Fibroblast of mammary gland (primary cell): Measurements from ENCODE around the gene CTSE.

Source experiments
- DNase-seq: peaks from one replicate; pipeline ENCODE4 v3.0.0-alpha.2; 2010; ENCODE audit warnings: low read depth
- H3K4me3 ChIP-seq: 2 replicates; pipeline ENCODE4 v1.5.1; 2011; ENCODE audit warnings: low read depth, mild to moderate bottlenecking, low read length, moderate library complexity; ENCODE audit not compliant: control insufficient read depth
- TF ChIP-seq, protein P1 (sequence below): conservative IDR thresholded peaks from 2 replicates; pipeline ENCODE4 v1.5.1; 2011; ENCODE audit warnings: low read depth, low read length, inconsistent platforms; ENCODE audit not compliant: control insufficient read depth, insufficient read depth

Gene CTSE

DNA sequence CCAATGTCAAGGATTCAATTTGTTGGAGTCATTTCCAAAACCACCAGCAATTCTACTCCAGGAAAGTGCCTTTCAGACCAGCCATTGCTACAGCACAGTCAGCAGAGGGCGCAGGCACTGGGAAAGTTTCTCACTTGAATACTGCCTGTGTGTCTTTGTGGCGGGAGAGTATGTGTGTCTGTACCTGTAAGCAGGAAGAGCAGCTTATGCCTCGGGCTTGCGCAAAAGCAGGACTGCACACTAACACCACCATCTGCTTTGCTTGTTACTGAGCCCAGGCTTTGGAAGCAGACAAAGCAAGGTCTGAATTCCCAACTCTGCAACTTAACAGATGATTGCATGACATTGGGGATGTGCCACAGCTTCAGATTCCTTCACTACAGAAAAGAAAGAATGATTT, 7.0 kb upstream of the CTSE start:
- TF ChIP-seq, protein P1, sequence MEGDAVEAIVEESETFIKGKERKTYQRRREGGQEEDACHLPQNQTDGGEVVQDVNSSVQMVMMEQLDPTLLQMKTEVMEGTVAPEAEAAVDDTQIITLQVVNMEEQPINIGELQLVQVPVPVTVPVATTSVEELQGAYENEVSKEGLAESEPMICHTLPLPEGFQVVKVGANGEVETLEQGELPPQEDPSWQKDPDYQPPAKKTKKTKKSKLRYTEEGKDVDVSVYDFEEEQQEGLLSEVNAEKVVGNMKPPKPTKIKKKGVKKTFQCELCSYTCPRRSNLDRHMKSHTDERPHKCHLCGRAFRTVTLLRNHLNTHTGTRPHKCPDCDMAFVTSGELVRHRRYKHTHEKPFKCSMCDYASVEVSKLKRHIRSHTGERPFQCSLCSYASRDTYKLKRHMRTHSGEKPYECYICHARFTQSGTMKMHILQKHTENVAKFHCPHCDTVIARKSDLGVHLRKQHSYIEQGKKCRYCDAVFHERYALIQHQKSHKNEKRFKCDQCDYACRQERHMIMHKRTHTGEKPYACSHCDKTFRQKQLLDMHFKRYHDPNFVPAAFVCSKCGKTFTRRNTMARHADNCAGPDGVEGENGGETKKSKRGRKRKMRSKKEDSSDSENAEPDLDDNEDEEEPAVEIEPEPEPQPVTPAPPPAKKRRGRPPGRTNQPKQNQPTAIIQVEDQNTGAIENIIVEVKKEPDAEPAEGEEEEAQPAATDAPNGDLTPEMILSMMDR = peak; percentile 97
- no peak overlapping the region for H3K4me3 ChIP-seq
- peak; percentile 66 for DNase-seq

DNA sequence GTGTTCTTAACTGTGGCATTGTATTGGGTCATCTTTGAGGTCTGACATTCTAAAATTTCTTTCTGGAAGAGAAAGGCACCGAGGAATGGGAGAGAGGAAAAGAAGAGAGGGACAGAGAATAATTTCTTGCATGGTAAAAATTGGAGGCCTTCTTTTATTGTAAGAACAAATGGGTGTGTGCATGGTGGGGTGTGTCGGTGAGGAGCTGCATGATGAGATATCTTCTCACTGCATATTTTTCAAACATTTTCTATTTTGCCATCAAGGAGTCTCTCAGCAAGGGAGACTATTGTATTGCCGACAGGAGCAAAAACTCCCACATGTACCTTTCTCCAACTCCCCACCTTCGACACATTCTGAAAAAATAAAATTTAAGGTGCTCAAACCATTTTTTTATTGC, 6.5 kb upstream of the CTSE start:
- H3K4me3 ChIP-seq = no peak overlapping the region
- TF ChIP-seq, protein P1 = no peak
- DNase-seq = no peak

DNA sequence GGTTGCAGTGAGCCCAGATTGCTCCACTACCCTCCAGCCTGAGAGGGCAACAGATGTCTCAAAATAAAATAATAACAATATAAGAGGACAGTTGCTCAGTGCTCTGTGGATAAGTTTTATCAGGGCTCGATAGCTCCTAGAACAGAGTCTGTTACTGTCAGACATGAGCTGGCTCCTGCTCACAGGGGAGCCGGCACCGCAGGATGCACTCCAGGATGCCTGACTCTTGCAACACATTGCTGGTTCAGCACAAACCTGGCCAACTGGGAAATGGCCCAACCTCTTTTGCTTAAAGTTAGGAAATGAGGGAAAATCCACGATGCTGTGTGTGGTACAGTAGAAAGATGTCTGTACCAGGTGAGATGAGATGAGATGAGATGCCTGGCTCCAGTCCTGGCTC, 5.8 kb upstream of the CTSE start:
- no peak overlapping the region for H3K4me3 ChIP-seq
- TF ChIP-seq, protein P1 = no peak
- peak; percentile 71 for DNase-seq

DNA sequence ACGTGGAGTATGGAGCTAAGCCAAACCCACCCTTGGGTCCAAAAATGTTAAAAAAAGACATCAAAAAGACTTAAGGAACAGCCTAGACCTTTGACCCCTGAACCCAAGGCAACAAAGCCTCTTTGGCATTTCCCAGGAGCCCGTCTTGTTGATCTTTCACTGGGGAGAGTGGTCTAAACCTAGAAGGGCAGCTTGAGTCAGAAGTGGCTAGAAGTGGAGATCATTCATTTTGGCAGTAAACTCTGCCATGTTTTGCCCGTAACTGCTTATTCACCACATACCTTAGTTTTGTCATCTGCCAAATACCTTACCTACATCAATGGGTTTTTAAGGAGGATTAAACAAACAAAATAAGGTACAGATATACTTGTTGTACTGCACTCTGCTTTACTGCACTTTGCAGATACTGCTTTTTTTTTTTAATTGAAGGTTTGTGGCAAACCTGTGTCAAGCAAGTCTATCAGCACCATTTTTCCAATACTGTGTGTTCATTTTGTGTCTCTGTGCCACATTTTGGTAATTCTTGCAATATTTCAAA, 1.7 kb upstream of the CTSE start:
- no peak overlapping the region for H3K4me3 ChIP-seq
- no peak for DNase-seq
- TF ChIP-seq, protein P1 = no peak

DNA sequence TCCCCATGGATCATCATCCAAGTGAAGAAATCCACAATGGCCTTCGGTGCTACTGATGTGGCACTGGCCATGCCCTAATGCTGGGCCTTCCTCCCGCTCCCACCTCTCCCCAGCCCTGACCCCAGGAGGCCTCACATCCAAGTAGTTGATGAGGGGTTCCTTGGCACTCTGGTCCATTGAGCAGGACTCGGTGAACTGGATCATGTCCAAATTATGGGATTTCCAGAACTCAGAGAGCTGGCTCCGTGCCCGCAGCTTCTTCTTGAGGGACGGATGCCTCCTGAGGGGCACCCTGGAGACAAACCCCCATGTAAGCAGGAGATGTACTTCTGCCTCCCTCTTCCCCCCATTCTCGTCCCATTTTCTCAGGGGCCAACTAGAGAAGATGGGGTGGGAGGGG, 929 bp downstream of the CTSE start:
- H3K4me3 ChIP-seq = no peak overlapping the region
- DNase-seq = no peak
- TF ChIP-seq, protein P1 = no peak

DNA sequence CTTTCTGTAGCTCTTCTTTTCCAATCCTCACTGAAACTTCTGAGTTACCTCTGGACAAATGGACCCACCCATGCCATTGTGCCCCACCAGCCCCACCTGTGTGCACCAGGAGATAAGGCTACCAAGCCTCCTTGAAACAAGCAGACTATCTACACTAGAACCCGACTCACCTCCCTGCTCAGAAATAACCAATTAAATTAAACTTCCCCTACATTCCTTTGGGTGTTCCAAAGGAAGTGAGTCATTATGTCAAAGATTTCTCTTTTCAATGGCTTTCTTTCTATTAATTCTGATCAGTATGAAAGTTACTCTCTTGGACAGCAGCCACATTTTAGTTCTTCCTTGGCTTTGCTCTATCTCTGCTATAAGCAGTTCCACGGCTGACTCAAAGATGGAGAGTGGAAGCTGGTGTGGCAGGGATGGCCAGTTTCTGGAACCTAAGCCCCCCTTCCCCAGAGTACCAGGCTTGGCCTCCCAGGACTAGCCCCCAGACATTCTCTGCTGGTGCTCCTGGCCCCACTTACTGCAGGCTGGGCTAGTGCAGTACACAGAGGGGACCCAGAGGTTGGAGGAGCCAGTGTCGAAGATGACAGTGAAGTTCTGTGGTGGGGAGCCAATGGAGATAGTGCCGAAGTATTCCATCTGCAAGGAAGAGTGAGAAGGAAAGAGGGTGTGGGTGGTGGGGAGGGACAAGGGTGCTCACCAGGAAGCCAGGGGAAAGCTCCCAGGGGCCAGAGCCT, 1.9 kb downstream of the CTSE start:
- no peak overlapping the region for H3K4me3 ChIP-seq
- TF ChIP-seq, protein P1 = no peak
- DNase-seq = peak; percentile 29
